NCI-H1092 treated with DMSO at 0.1 percent for 48 hours (cell line): ENCODE data around the gene CPLX3.

Experiments
- DNase-seq: peaks from one replicate; lab custom pipeline; 2025; lab: John Stamatoyannopoulos, UW

CPLX3 gene

DNA sequence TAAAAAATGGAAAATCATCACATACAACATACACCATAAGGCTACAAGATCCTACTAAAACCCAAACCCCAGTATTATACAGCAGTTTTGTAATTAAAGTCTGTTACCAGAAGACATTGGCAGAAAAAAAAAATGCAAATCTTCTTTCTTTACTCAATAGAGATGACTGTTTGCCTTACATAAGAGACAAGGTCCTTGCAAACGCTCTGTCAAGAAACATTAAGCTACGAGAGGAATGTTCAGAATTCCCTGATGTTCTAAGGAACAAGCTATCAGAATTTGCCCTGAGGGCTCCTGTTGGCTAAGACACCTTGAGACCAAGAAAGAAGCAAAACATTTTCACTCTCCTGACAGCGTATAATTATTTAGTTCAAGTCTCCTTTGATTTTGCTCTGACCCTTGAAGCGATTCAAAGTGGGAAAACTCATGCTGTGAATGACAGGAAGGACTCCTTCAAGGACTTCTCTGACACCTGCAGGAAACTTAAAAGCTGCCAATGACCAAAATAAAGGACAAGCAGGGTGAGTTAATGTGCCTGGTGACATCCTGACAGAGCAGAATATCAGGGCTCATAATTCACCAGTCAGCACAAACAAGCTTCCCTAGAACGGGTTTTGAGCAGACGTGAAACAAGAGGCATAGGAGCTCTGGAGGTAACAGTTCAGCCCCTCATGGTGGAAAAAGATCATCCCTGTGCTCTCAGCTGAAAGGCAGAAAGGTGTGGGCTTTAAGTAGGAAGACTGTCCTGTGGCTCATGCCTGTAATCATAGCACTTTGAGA is 44.2 kb downstream of the CPLX3 start:
- no peak for DNase-seq

DNA sequence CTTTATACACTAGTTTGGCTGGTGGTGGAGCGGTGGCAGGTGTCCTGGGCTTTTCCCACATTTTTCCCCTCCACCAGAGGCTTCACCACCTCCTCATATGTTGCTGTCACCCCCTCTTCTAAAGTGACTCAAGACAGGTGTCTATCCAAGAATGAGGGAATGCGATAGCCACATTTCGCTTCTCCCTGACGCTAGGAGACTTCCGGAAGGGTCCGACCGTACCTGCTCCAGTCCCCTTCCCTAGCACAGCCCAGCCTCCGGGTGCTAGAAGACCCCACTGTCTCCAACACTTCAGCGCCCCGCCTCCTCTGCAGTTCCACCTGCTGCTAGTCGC is 46.2 kb downstream of the CPLX3 start:
- no peak for DNase-seq

DNA sequence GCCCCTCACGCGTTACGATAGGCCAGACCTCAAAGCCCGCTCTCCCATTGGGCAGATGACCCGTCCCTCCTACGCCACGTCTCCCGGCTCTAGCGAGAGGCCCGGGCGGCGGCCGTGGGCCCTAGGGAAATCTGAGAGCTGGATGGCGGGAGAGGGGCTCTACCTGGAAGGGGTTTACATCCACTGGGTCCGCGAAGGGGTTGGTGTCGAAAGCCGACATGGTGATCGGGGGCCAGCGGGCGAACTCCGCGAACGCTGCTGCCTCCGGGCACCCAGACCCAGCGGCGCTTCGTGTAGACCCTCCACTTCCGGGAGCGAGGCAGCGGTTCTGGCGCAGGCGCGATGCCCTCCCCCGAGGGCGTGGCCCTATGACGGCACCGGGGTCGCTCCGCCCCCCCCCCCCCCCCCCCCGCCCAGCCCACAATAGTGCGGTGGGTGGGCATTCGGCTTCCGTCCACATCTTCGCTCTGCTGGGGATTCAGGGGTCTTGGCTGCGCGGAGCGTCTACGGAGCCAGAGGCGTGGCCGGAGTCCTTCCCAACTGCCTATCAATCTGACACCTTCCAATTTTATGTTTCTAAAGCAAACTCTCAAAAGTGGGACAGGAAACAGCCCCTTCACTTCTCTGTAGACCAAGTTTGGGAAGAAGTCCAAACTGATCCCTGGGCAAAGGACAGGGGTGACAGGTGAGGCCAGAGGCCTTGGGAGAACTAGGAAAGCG is 46.8 kb downstream of the CPLX3 start, which contains the start of gene SCAMP2:
TSS of gene SCAMP2 (minus strand) at position 330 of the 720 bp plus-strand sequence. CDS start at position 220, 110 bp downstream.
- peak; percentile 91 for DNase-seq

DNA sequence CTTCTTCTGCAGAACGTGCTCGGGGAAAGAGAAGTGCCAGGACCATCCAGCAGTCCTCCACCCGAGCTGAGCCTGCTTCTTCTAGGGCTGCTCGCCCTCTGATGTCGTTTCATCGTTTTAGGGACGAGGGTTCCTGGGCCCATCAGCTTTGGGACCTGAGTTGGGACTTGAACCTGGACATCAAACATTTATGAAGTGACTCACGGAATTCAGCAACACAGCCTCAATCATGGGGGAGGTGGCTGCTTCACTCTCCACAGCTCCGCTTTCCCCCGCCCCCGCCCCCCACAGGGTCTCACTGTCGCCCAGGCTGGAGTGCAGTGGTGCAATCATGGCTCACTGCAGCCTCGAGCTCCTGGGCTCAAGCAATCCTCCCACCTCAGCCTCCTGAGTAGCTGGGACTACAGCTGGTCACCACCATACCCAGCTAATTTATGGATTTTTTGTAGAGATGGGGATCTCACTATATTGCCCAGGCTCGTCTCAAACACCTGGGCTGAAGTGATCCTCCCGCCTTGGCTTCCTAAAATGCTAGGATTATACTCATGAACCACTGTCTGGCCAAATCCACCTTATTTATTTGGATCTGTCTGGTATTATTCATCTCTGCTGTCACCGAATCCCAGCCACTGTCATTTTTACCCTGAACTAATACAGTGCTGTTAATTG is 47.5 kb downstream of the CPLX3 start:
- no peak for DNase-seq

DNA sequence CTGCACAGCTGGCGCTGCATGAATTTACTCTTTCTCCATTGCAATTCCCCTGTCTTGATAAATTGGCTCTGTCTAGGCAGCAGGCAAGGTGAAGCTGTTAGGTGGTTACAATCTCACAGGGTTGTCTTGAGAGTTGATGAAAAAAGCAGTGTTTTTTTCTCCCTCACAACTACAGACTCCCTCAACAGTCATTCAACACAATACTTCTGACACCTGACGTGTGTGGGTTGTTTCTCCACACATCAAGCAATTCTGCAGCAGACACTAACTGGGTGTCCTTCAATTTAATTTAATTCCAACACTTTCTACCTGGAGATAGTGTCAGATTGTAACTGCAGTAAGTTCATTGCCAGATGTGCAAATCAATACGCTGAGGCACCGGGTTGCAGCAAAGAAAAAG is 51.8 kb downstream of the CPLX3 start:
- no peak for DNase-seq
